Ovary (tissue), 3 donors: Measurements from ENCODE around the gene GYG2.

ENCODE experiments used
- POLR2A ChIP-seq: fragments of 450-650 bp; IDR thresholded peaks from one replicate; pipeline ENCODE4 v1.6.1; 2017; ENCODE audit warnings: antibody characterized with exemption, mild to moderate bottlenecking, moderate library complexity
- TF ChIP-seq, protein P1 (sequence below), 3 donors: fragments of 450-650 bp in 2 of 3; fragments of 200-600 bp in 1 of 3; IDR thresholded peaks; one replicate each; pipeline versions ENCODE4 v1.5.1 to v1.8.0; 2016 to 2022; ENCODE audit warnings: antibody characterized with exemption in 3 of 3, mild to moderate bottlenecking in 1 of 3
- donor health status: DM: no; HTN: no; CAD: no.

DNA sequence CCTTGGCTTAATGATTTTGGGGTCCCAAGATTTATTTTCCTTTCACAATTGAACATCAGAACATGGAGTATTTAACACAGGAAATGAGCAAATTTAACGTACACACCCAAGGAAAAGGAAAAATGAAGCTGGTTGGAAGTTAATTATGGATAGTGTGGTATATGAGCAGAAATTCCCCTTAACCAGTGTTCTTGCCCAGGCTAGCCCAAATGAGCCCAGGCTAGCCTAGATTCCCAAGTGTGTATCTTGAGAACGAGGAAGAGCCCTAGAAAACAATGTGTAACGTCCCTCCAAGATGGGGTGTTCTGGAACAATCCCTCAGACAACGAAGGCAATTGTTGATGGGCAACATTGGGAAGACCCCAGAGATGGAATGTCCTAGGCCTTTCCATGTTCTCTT lies 43.2 kb upstream of the GYG2 start:
- TF ChIP-seq, protein P1, sequence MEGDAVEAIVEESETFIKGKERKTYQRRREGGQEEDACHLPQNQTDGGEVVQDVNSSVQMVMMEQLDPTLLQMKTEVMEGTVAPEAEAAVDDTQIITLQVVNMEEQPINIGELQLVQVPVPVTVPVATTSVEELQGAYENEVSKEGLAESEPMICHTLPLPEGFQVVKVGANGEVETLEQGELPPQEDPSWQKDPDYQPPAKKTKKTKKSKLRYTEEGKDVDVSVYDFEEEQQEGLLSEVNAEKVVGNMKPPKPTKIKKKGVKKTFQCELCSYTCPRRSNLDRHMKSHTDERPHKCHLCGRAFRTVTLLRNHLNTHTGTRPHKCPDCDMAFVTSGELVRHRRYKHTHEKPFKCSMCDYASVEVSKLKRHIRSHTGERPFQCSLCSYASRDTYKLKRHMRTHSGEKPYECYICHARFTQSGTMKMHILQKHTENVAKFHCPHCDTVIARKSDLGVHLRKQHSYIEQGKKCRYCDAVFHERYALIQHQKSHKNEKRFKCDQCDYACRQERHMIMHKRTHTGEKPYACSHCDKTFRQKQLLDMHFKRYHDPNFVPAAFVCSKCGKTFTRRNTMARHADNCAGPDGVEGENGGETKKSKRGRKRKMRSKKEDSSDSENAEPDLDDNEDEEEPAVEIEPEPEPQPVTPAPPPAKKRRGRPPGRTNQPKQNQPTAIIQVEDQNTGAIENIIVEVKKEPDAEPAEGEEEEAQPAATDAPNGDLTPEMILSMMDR (IDR thresholded peaks at IDR 0.05) = no peak
- TF ChIP-seq POLR2A = no peak
